Hematopoietic multipotent progenitor cell treated with erythropoietin and hydrocortisone succinate and interleukin-3 and kit ligand, for 17 days (in vitro differentiated cells): Measurements from ENCODE around the gene CLRN3.

Experiments used
- DNase-seq: peaks from one replicate; pipeline ENCODE4 v3.0.0-alpha.2; 2015; ENCODE audit warnings: low spot score

The CLRN3 gene

DNA sequence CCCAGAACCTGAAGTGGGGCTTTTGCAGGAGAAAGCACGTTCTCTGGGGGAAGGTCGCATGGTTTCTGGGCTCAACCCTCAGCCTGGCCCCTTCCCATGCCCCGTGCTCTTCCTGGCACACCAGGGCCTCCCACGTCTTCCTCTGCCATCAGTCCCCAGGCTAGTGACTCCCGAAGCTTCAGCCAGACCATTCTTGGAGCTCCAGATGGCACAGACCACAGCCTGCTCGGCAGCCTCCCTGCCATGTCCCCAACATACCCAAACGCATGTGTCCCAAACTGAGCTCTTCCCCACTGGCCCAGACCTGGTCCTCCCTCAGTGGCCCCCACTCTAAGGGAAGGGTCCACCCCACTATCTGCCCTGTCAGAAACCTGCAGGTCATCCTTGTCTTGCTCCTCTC, 47.0 kb downstream of the CLRN3 start:
- no peak for DNase-seq

DNA sequence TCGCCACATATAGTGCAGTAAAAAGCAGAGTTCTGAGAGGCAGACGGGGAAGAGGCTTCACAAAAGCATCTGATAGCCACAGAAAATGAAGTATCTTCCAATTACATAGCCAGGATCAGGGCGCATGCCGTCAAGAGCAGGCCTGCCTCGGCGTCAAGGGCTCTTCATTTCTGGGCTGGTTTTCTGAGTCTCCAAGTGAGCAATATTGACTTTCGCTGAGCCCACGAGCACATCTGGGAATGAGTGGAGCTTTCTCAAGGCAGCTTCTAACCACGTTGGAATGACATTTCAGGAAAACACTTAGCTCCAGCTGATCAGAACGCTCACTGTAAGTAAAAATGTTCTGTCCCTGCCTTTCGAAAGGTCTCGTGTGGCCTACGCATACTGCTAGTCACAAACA, 51.9 kb downstream of the CLRN3 start:
- no peak for DNase-seq

DNA sequence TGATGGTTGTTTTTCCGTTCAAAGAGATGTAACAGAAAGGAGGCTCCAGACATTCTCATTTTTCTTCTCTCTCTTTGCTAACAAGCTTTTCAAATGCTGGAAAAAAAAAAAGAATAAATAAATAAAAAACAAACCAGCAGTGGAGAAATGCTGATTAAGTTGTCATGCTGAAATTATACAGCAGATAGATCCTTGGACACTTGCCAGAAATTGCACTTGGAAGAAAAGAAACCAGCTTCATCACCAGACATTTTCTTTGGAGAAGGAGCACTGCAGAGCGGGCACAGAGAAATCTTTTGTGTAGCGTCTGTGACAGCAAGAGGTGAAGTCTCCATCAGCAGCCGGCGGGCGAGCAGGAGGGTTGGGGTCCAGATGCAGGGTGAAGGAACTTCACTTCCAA, 55.8 kb downstream of the CLRN3 start:
- DNase-seq: no peak

DNA sequence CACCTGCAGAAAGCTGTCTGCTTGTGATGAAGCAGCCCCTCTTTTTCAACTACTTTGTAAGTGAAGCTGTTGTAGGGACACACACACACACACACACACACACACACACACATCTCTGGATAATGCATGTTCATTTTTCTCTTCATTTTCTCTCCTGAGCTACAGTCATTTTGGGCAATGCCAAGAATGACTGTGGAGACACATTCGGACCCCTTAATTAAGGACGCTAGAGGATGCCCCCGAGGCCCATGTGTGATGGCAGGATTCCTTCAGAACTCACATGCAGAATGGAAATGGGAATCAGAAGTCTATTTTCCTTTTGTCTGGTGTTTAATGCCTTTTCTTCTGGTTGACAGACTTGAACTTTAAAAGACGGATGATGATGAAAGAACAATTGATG, 56.6 kb downstream of the CLRN3 start:
- no peak for DNase-seq

DNA sequence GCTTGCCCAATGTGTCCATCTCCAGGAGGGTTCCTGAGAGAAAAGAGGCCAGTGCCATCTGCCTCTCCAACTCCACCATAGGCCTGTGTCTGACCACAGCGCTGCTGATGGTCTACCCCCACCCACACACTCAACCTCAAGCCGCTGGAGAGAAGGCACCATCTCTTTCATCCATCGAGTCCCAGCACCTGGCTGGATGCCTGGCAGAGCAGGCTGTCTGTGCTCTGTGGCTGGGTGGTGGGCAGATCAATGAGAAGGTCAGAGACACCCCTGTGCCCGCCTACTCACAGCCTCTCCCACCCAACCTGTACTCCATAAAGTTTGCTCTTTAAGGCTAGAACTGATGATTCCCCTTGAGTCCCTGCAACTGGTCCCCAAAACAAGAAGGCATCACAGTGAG, 58.0 kb downstream of the CLRN3 start:
- DNase-seq: no peak

DNA sequence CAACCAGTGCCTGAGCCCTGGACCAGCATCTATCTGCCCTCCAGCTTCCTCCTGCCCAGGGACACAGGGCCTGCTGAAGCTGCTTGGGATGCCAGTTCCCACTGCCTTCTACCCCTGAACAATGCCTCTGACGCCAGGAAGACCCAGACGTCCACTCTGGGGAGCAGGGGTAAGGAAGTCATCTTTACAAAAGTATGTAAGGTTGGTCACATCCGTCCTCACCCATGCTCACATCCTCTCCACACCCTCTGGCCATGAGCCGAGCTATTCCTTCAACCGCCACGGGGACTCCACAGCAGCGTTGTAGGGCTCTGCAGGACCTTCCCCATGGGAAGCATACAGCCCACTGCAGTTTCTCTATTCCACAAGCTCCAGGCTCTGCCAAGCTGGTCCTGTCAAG, 58.5 kb downstream of the CLRN3 start:
- no peak for DNase-seq

DNA sequence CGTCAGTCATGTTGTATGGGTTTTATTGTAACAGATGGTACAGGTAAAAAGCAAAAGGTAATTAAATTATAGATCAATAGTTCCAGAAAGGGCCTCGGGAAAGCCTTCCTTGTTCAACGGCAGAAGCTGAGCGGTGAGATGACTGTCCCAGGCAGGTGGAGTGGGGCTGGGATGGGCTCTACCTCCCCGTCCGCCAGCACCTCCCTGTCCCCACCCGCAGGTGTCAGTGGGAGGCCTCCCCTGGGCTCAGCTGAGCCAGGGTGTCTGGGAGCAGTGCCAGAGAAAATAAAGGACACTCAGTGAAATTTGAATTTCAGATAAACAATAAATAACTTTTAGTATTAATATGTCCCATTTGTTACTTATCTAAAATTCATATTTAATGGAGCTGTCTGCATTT, 58.9 kb downstream of the CLRN3 start:
- DNase-seq: no peak

DNA sequence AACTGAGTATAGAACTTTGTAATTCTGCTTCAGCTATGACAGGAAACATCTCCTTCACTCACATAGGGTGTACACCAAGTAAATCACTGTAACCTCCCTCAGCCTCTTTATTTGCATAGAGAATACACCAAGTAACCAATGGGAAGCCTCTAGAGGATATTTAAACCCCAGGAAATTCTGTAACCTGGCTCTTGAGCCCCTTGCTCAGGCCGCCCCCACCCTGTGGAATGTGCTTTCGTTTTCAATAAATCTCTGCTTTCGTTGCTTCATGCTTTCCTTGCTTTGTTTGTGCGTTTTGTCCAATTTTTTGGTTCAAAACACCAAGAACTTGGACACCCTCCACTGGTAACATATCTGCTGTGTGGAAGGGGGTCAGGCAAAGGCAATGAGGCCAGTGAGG, 60.2 kb downstream of the CLRN3 start:
- DNase-seq: no peak

DNA sequence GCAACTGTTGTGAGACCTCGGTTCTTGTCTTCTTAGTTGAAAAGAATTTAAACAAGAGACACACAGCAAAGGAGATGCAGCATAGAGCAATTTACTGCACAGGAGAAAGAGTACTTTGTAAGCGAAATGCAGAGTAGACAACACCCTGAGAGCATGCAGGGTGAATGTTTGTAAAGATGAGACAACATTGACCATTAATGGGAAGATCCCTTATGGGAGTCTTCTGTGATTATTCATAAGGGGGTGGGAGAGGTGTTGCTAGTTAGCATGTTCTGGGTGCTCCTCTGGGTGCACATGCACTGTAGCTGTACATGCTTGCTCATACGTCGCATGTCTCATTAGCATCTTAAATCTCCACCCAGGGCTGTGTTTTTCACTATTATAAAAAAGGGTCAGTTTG, 62.3 kb downstream of the CLRN3 start:
- DNase-seq: no peak
